Measurements from ENCODE around the gene ANKRD13B.

DNA sequence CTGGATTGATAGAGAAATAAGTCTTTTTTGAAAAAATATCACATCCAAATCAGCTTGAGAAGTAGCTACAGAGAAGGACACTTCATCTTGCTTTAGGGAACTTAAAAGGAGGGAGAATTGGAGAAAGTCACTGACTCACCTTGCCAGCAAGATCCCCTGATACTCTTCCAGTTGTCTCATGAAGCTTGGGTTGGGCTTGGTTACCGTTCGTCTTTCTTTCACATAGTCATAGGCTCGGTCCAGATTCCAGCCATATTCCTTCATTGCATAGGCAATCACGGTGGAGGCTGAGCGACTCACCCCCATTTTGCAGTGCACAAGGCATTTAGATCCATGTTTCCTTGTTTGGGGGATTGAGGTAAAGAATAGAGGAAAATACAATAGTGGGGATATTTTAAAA is 55.1 kb downstream of the ANKRD13B start:
- TF ChIP-seq, protein P1, sequence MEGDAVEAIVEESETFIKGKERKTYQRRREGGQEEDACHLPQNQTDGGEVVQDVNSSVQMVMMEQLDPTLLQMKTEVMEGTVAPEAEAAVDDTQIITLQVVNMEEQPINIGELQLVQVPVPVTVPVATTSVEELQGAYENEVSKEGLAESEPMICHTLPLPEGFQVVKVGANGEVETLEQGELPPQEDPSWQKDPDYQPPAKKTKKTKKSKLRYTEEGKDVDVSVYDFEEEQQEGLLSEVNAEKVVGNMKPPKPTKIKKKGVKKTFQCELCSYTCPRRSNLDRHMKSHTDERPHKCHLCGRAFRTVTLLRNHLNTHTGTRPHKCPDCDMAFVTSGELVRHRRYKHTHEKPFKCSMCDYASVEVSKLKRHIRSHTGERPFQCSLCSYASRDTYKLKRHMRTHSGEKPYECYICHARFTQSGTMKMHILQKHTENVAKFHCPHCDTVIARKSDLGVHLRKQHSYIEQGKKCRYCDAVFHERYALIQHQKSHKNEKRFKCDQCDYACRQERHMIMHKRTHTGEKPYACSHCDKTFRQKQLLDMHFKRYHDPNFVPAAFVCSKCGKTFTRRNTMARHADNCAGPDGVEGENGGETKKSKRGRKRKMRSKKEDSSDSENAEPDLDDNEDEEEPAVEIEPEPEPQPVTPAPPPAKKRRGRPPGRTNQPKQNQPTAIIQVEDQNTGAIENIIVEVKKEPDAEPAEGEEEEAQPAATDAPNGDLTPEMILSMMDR (conservative IDR thresholded peaks at IDR 0.05): no peak
- TF ChIP-seq ZFX (IDR thresholded peaks at IDR 0.05): no peak
